NCI-H460 (cell line): ENCODE results near the gene TRPM3. TPM values are rescaled to one million over a fixed set of nuclear protein-coding genes. Genes with fewer than 3 reads are reported as not detected.
"Not testable (repeated sequence)": the region's sequence is repeated elsewhere in the genome, so short reads cannot be mapped to it uniquely, and the experiment has no call there.

Experiments
- DNase-seq: peaks from one replicate; pipeline ENCODE4 v3.0.0-alpha.2; 2016; ENCODE audit warnings: low read depth; ENCODE audit errors: extremely low read depth
- total RNA-seq: library from RNA; depleted of rRNA; stranded (reverse); fragments of >200 nt; shearing (Covaris generic); gene quantifications from 2 replicates; pipeline ENCODE4 v1.2.3, GENCODE V29; 2014

The TRPM3 gene
- total RNA-seq, 1 experiment from 2014 or later: 1.7 TPM

GRCh38 chr9:70683841-70684240 lies 437.6 kb downstream of the TRPM3 start:
- no peak for DNase-seq

- DNase-seq: no peak
Measured at GRCh38 chr9:70682298-70682697, 439.1 kb downstream of the TRPM3 start.

GRCh38 chr9:70679845-70680244 lies 441.6 kb downstream of the TRPM3 start:
- DNase-seq: no peak

GRCh38 chr9:70678153-70678552 lies 443.3 kb downstream of the TRPM3 start:
- DNase-seq: no peak

GRCh38 chr9:70677055-70677735 lies 444.2 kb downstream of the TRPM3 start:
- DNase-seq: no peak

- no peak for DNase-seq
Measured at GRCh38 chr9:70675868-70676370, 445.5 kb downstream of the TRPM3 start.

- DNase-seq: no peak
Measured at GRCh38 chr9:70673844-70674243, 447.6 kb downstream of the TRPM3 start.

- no peak for DNase-seq
Measured at GRCh38 chr9:70672161-70672649, 449.2 kb downstream of the TRPM3 start.

GRCh38 chr9:70668751-70669150 lies 452.7 kb downstream of the TRPM3 start:
- DNase-seq: no peak

GRCh38 chr9:70658765-70659164 lies 462.7 kb downstream of the TRPM3 start:
- no peak for DNase-seq

- DNase-seq: no peak
Measured at GRCh38 chr9:70656281-70656680, 465.1 kb downstream of the TRPM3 start.

GRCh38 chr9:70654144-70654543 lies 467.3 kb downstream of the TRPM3 start:
- DNase-seq: no peak

GRCh38 chr9:70644627-70645026 lies 476.8 kb downstream of the TRPM3 start:
- not testable (repeated sequence) for DNase-seq

GRCh38 chr9:70642341-70642740 lies 479.1 kb downstream of the TRPM3 start:
- DNase-seq: no peak

- no peak for DNase-seq
Measured at GRCh38 chr9:70641631-70642030, 479.8 kb downstream of the TRPM3 start.

- no peak for DNase-seq
Measured at GRCh38 chr9:70641031-70641430, 480.4 kb downstream of the TRPM3 start.

GRCh38 chr9:70639853-70640814 lies 481.3 kb downstream of the TRPM3 start:
- peak; percentile 72 for DNase-seq

GRCh38 chr9:70635790-70636189 lies 485.6 kb downstream of the TRPM3 start:
- no peak for DNase-seq

GRCh38 chr9:70634696-70635095 lies 486.7 kb downstream of the TRPM3 start:
- no peak for DNase-seq

- DNase-seq: no peak
Measured at GRCh38 chr9:70630971-70631370, 490.4 kb downstream of the TRPM3 start.

GRCh38 chr9:70629080-70629685 lies 492.2 kb downstream of the TRPM3 start:
- peak; percentile 19 for DNase-seq
